K562 (cell line): ENCODE measurements around the gene SPHK1.

ENCODE experiments used
- CHD4 ChIP-seq: fragments of 200-600 bp; sonication (generic); IDR thresholded peaks from 3 replicates; pipeline ENCODE4 v1.6.1; 2012; ENCODE audit warnings: low read depth, mild to moderate bottlenecking, mixed read lengths, low read length, inconsistent platforms; ENCODE audit not compliant: insufficient read depth, insufficient replicate concordance, poor library complexity, severe bottlenecking
- REST ChIP-seq, 2 experiments: fragments of 450-650 bp; formaldehyde crosslinking in 1 of 2; IDR thresholded peaks; 2 replicates each; pipeline versions ENCODE4 v1.4.0 to v1.6.1; 2014 to 2020; ENCODE audit warnings: mild to moderate bottlenecking in 2 of 2, borderline replicate concordance in 1 of 2, low read depth in 1 of 2
- TF ChIP-seq, protein P1 (sequence below), 3 experiments: IDR thresholded peaks in 2 of 3; conservative IDR thresholded peaks in 1 of 3; 2 replicates each; pipeline ENCODE4 v1.5.1; 2011 to 2012; ENCODE audit warnings: low read length in 3 of 3, mild to moderate bottlenecking in 3 of 3, control low read depth in 2 of 3, improper control_type of control experiment in 1 of 3, inconsistent platforms in 1 of 3, low read depth in 1 of 3, mixed read lengths in 1 of 3, moderate library complexity in 1 of 3; ENCODE audit not compliant: insufficient read depth in 2 of 3
- TF ChIP-seq, protein P2 (sequence below): fragments of 250-450 bp; sonication (Bioruptor Pico); IDR thresholded peaks from 2 replicates; pipeline ENCODE4 v1.5.0; 2020; ENCODE audit warnings: mild to moderate bottlenecking
- TF ChIP-seq, protein P3 (sequence below): IDR thresholded peaks from 2 replicates; pipeline ENCODE4 v1.6.1; 2012; ENCODE audit warnings: low read depth, low read length, improper control_type of control experiment, borderline replicate concordance

- TF ChIP-seq, protein P1, sequence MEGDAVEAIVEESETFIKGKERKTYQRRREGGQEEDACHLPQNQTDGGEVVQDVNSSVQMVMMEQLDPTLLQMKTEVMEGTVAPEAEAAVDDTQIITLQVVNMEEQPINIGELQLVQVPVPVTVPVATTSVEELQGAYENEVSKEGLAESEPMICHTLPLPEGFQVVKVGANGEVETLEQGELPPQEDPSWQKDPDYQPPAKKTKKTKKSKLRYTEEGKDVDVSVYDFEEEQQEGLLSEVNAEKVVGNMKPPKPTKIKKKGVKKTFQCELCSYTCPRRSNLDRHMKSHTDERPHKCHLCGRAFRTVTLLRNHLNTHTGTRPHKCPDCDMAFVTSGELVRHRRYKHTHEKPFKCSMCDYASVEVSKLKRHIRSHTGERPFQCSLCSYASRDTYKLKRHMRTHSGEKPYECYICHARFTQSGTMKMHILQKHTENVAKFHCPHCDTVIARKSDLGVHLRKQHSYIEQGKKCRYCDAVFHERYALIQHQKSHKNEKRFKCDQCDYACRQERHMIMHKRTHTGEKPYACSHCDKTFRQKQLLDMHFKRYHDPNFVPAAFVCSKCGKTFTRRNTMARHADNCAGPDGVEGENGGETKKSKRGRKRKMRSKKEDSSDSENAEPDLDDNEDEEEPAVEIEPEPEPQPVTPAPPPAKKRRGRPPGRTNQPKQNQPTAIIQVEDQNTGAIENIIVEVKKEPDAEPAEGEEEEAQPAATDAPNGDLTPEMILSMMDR (IDR thresholded peaks at IDR 0.05 in 2 of 3, conservative IDR thresholded peaks at IDR 0.05 in 1 of 3; ENCODE audit: insufficient read depth in 2 of 3, low read depth in 1 of 3, low read length in 3 of 3) = peak in 1 of 3 experiments; percentile 23; a peak in 2 of 6 replicates
- TF ChIP-seq REST (IDR thresholded peaks at IDR 0.05; ENCODE audit: borderline replicate concordance) (no peak), REST (CRISPR knock-in tag; IDR thresholded peaks at IDR 0.05; ENCODE audit: low read depth) (no peak), CHD4 (no peak)
- TF ChIP-seq, protein P2, sequence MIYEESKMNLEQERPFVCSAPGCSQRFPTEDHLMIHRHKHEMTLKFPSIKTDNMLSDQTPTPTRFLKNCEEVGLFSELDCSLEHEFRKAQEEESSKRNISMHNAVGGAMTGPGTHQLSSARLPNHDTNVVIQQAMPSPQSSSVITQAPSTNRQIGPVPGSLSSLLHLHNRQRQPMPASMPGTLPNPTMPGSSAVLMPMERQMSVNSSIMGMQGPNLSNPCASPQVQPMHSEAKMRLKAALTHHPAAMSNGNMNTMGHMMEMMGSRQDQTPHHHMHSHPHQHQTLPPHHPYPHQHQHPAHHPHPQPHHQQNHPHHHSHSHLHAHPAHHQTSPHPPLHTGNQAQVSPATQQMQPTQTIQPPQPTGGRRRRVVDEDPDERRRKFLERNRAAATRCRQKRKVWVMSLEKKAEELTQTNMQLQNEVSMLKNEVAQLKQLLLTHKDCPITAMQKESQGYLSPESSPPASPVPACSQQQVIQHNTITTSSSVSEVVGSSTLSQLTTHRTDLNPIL = no peak
- TF ChIP-seq, protein P3, sequence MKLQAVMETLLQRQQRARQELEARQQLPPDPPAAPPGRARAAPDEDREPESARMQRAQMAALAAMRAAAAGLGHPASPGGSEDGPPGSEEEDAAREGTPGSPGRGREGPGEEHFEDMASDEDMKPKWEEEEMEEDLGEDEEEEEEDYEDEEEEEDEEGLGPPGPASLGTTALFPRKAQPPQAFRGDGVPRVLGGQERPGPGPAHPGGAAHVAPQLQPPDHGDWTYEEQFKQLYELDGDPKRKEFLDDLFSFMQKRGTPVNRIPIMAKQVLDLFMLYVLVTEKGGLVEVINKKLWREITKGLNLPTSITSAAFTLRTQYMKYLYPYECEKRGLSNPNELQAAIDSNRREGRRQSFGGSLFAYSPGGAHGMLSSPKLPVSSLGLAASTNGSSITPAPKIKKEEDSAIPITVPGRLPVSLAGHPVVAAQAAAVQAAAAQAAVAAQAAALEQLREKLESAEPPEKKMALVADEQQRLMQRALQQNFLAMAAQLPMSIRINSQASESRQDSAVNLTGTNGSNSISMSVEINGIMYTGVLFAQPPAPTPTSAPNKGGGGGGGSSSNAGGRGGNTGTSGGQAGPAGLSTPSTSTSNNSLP = no peak
Measured at GRCh38 chr17:76397184-76397583, 12.8 kb downstream of the SPHK1 start.
